Subcutaneous adipose tissue (tissue), 4 donors: ENCODE results near the gene DGKH. TPM values are rescaled to one million over a fixed set of nuclear protein-coding genes. Genes with fewer than 3 reads are reported as not detected.

ENCODE experiments used
- CTCF ChIP-seq: fragments of 450-650 bp; IDR thresholded peaks from one replicate; pipeline ENCODE4 v1.5.1; 2016; ENCODE audit warnings: low read depth, mild to moderate bottlenecking, control low read depth, antibody characterized with exemption, moderate library complexity
- total RNA-seq, 4 donors: library from RNA; depleted of rRNA; stranded (reverse); fragments of >200 nt; gene quantifications; one replicate each; pipeline ENCODE4 v1.1.0, GENCODE V29; 2016

The DGKH gene
- total RNA-seq, 4 donors from 2014 or later: 11.9 to 19.8 (median 13.5) TPM

- TF ChIP-seq CTCF: no peak
Observed at GRCh38 chr13:42108217-42108616, 59.8 kb downstream of the DGKH start.

GRCh38 chr13:42109957-42110356, 61.5 kb downstream of the DGKH start:
- no peak for TF ChIP-seq CTCF

GRCh38 chr13:42110410-42111155, 62.1 kb downstream of the DGKH start:
- no peak for TF ChIP-seq CTCF

- no peak for TF ChIP-seq CTCF
Observed at GRCh38 chr13:42112864-42113263, 64.4 kb downstream of the DGKH start.

GRCh38 chr13:42113478-42113877, 65.0 kb downstream of the DGKH start:
- no peak for TF ChIP-seq CTCF

GRCh38 chr13:42114278-42114677, 65.8 kb downstream of the DGKH start:
- TF ChIP-seq CTCF: no peak

GRCh38 chr13:42114912-42115311, 66.5 kb downstream of the DGKH start:
- TF ChIP-seq CTCF: no peak
